Right cardiac atrium (tissue), 5 donors: ENCODE measurements around the gene CCDC82. TPM values are rescaled to one million over a fixed set of nuclear protein-coding genes. Genes with fewer than 3 reads are reported as not detected.

Experiments used
- ATAC-seq, 2 donors: fragments of 200-7000 bp; cut with Tn5 transposase; one replicate each; pipeline versions ENCODE4 v1.8.0 to v1.9.1; 2020; ENCODE audit warnings: moderate library complexity in 2 of 2, mild to moderate bottlenecking in 1 of 2
- DNase-seq, 3 donors: peaks; one replicate each; pipeline ENCODE4 v3.0.0-alpha.2; 2020
- H3K27ac ChIP-seq: one replicate; pipeline ENCODE4 v1.5.1; 2013; ENCODE audit warnings: mild to moderate bottlenecking, low read length, control low read depth, moderate library complexity
- H3K27me3 ChIP-seq: one replicate; pipeline ENCODE4 v1.6.1; 2013; ENCODE audit not compliant: control insufficient read depth, insufficient read depth
- H3K4me1 ChIP-seq: one replicate; pipeline ENCODE4 v1.6.1; 2013; ENCODE audit warnings: low read length; ENCODE audit not compliant: control insufficient read depth, insufficient read depth
- H3K4me3 ChIP-seq: one replicate; pipeline ENCODE4 v1.5.1; 2013; ENCODE audit warnings: low read length, control low read depth
- H3K9me3 ChIP-seq: one replicate; pipeline ENCODE4 v1.6.1; 2013; ENCODE audit warnings: low read length; ENCODE audit not compliant: control insufficient read depth
- WGBS: extraction: QIAGEN DNeasy Blood & Tissue Kit; methylation state at CpG from one replicate; pipeline ENCODE4 v1.1.7; 2013; 5-methylcytosine and 5-hydroxymethylcytosine counted together
- intact Hi-C, 4 donors: fragments of 100-400 bp; cut with DNase I; formaldehyde crosslinking; loops; one replicate each; pipeline versions ENCODE4 v1.11.0 to v1.14.0; 2022 to 2023
- polyA plus RNA-seq: library from polyadenylated mRNA; stranded (reverse); fragments of 200-250 nt; gene quantifications from one replicate; pipeline ENCODE4 v1.2.3, GENCODE V29; 2013
- total RNA-seq, 4 donors: library from RNA; stranded (reverse); fragmentation: NEBNext Ultra II Directional; extraction: Animal tissue kit (Norgen Biotek cat#: 25700); gene quantifications; one replicate each; pipeline ENCODE4 v1.2.1, GENCODE V29; 2021
- donor health status: healthy with polysubstance abuse.
- donor health status: DM: no; HTN: yes; CAD: no.
- donor health status: DM: no; HTN: no; CAD: no.
- donor health status: DM: no; HTN: yes; CAD: no; lungs with severe emphysema.
- donor health status: DM: yes; HTN: yes; CAD: no.

The CCDC82 gene
- total and polyA plus RNA-seq, 5 donors = 17.2 to 23.1 (median 18.7) TPM

DNA sequence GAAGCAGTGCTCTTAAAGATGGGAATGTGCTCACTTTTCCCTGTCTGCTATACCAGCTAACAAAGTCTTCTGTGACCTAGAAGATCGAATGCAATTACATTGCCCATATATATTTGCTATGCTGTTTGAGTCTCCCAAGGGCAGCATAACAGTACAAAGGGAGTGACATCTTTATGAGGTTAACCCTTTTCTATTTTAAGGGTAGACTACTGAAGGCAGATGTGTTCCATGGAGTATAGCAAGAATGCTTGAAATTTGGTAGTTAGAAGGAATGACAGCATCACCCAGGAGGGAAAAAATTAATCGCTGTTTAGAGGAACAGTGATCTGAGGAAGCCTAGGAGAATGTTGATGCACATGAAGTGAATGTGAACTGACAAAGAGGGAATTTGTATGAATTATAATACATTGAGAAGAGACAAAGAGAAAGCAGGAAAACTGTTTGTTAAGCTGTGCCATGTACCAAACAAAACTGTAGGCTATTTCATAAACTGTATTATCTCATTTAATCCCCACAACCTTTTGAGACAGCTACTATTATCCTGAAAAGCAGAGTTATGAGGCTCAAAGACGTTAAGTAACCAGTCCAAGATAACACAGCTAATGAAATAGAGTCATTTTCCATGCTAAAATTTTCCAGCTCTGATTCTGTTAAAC lies 59.7 kb downstream of the CCDC82 start:
- no peak for DNase-seq
- Histone ChIP-seq H3K4me3 (no peak overlapping the region), H3K27ac (no peak overlapping the region), H3K9me3 (no peaks in the 10 kb centered on the region), H3K4me1 (peaks cover 11% of the 10 kb centered on the region), H3K27me3 (no peaks in the 10 kb centered on the region)
- ATAC-seq = no peak
- WGBS = 76% methylated on average over 3 of the region's 3 CpGs
- intact Hi-C loops = loop anchor here in 1 of 4 donors (10.0 kb wide), 1 partner anchor 75 kb away; no protein-coding TSS in a partner anchor

DNA sequence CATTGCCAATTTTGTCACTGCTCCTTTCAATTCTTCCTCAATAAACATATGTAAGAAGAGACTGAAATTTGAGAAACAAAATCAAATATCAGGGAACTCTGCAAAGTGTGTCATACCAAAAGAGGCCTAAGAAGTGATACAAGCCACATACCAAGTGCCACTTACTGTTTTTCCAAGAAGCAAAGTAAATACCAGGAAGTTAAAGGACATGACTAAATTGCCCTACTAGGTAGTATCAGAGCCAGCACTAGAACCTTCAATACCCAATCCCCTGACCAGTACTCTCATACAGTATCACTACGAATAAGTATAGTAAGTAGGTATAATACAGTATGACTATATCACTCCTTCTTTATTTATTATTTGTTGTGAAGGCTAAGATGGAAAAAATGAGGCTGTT lies 60.3 kb downstream of the CCDC82 start:
- ATAC-seq = no peak
- intact Hi-C loops = loop anchor here in 1 of 4 donors (10.0 kb wide), 1 partner anchor 75 kb away; no protein-coding TSS in a partner anchor
- Histone ChIP-seq H3K27me3 (no peaks in the 10 kb centered on the region), H3K4me1 (peaks cover 11% of the 10 kb centered on the region), H3K9me3 (no peaks in the 10 kb centered on the region), H3K27ac (no peak overlapping the region), H3K4me3 (no peak overlapping the region)
- no peak for DNase-seq
- 93% methylated on average over 1 of the region's 1 CpG for WGBS

DNA sequence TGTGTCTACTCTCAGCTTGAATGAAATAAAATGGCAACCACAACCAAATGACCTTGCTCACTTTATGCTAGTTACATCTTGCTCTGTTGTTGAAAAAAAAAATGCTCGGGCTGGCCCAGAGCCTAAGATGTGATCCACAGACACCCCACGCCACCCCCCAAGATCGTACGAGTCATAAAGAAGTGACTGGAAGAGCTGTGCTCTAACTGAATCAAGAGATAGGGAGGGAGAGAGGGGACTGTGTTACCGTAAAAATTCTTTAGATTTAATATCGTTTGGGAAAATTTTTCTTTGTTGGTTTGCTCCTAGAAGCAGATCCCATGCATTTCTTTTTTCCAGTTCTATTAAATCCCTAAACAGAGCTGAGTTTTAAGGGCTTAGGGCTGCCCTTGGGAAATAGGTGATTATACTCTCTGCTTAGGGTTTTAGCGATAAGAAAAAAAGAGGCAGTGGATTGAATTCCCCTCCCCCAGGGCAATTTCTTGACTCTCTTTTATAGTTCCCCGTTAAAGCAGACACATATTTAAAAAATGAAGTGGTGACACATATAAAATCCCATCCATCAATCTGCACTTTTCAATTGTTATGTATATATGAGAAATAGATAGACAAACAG lies 61.2 kb downstream of the CCDC82 start:
- intact Hi-C loops = loop anchor here in 1 of 4 donors (10.0 kb wide), 1 partner anchor 74 kb away; no protein-coding TSS in a partner anchor
- Histone ChIP-seq H3K4me3 (no peak overlapping the region), H3K4me1 (peaks cover 11% of the 10 kb centered on the region), H3K27me3 (no peaks in the 10 kb centered on the region), H3K27ac (no peak overlapping the region), H3K9me3 (no peaks in the 10 kb centered on the region)
- 68% methylated on average over 8 of the region's 8 CpGs for WGBS
- no peak for ATAC-seq
- DNase-seq = no peak

DNA sequence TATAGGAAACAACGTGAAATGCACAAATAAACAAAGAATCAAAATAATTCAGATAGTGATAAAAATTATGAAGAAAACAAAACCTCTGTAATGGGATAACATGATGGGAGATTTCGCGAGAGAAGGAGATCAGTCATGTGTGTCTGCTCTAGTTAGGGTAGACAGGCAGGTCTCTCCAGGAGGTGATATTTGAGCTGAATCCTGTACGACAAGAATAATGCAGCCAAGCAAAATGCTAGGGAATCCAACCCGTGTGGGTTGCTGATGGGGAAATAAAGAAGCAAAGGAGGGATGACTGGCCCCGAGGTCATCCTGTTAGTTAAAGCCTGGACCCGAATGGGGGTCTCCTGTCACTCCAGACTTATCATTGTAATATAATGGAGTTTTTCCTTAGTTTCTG lies 62.8 kb downstream of the CCDC82 start:
- H3K4me3 ChIP-seq = no peak overlapping the region
- H3K4me1 ChIP-seq = peaks cover 10% of the 10 kb centered on the region
- no peak for ATAC-seq
- intact Hi-C loops = loop anchor here in 1 of 4 donors (10.0 kb wide), 1 partner anchor 72 kb away; no protein-coding TSS in a partner anchor
- whole genome bisulfite sequencing = 91% methylated on average over 7 of the region's 7 CpGs
- H3K27ac ChIP-seq = no peak overlapping the region
- no peaks in the 10 kb centered on the region for H3K9me3 ChIP-seq
- H3K27me3 ChIP-seq = no peaks in the 10 kb centered on the region
- DNase-seq = no peak

DNA sequence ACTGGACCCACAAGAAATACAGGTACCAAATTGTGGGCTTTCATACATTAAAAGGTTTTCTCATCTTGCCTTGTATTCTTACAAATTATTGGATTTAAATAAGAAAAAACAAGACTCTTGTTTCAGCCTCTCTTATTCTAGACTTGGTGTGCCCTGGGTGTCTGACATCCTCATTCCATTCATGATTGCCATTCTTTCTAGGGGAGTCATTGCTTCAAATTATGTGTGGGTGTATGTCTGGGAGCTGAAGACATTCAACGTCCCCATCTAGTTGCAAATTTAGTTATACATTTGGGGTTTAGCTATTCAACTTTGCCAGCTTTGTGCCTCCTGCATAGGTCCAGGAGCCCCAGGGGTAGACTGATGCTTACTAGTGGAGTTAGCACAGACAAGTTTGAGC lies 64.8 kb downstream of the CCDC82 start:
- peaks cover 7% of the 10 kb centered on the region for H3K4me1 ChIP-seq
- no peak for ATAC-seq
- DNase-seq = no peak
- H3K27ac ChIP-seq = no peak overlapping the region
- WGBS = 13% methylated on average over 1 of the region's 1 CpG
- intact Hi-C loops = loop anchor here in 1 of 4 donors (10.0 kb wide), 1 partner anchor 70 kb away; no protein-coding TSS in a partner anchor
- H3K9me3 ChIP-seq = no peaks in the 10 kb centered on the region
- H3K4me3 ChIP-seq = no peak overlapping the region
- H3K27me3 ChIP-seq = no peaks in the 10 kb centered on the region

DNA sequence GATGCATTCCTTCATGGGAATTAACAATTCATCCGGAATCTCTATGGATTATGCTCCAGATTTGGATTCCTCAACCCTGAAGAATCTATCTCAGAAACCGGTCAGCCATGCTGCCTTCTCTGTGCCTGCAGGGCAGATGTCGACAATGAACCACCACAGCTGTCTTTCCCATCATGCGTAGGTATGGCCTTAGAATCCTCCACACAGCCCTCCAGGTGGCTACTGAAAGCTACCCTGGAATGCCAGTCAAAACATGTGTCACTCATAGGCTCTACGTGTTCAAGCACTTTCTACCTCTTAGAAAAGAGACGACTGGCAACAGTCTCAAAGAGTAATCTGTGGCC lies 66.1 kb downstream of the CCDC82 start:
- Histone ChIP-seq H3K27ac (no peak overlapping the region), H3K4me1 (peaks cover 11% of the 10 kb centered on the region), H3K4me3 (no peak overlapping the region), H3K27me3 (no peaks in the 10 kb centered on the region), H3K9me3 (no peaks in the 10 kb centered on the region)
- ATAC-seq = no peak
- intact Hi-C loops = loop anchor here in 1 of 4 donors (10.0 kb wide), 1 partner anchor 69 kb away; no protein-coding TSS in a partner anchor
- DNase-seq = no peak
- 84% methylated on average over 6 of the region's 6 CpGs for WGBS

DNA sequence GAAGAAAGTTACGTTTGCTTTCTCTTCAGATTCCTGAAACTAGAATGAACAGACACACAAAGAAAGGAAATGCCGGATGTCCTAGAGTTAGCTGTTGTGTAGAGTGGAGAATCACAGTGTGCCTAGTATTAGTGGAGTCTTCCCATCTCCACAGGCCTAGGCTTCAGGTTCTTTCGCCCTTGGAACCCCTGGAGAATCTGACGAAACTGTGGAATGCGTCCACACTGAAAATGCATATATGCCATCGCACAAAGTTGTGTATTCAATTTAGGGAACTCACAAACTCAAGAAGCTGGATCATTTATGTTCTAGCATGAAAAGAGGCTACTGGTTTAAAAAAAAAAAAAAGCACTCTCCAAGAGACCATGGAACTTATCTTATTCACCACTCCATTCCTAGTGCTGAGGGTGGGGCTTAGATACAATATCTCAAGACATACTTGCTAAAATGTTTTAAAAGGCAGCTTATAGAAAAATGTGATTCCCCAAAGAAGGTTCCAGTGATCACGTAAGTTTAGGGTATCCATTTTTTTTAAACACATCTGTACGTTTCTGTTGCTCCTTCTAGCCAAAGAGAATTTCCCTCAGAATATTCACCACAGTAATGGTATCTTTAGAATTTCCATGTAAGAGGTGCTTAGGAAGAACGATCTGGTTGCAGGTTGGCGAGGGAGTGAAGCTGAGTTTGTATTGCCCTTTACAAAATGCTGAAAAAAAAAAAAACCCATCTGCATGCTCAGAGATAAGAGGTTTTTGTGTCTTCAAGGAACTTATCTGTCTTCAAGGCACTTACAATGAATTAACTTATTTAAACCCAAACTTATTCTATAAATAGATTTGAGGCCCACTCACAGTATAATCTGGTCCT lies 66.7 kb downstream of the CCDC82 start:
- no peaks in the 10 kb centered on the region for H3K27me3 ChIP-seq
- intact Hi-C loops = loop anchor here in 1 of 4 donors (10.0 kb wide), 1 partner anchor 68 kb away; no protein-coding TSS in a partner anchor
- ATAC-seq (no peak), DNase-seq (no peak)
- no peak overlapping the region for H3K4me3 ChIP-seq
- no peak overlapping the region for H3K27ac ChIP-seq
- no peaks in the 10 kb centered on the region for H3K9me3 ChIP-seq
- WGBS = 88% methylated on average over 10 of the region's 10 CpGs
- peaks cover 11% of the 10 kb centered on the region for H3K4me1 ChIP-seq

DNA sequence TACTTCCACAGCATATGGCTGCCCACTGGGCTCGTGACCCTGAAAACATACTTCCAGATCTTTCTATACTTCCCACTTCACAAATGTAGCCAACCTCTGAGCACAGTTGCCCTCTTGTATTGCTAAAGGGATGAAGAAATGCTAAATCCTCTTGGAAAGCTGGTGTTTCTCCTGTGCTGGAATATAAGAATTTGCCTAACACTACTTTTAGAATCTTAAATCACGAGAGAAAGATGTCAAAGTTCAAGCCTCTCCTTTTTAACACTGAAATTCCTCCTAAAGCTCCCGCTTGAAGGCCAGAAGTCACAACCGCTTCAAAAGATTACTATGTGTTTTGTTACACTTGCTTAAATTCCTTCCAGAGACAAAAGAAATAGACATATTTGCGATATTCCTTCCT lies 68.6 kb downstream of the CCDC82 start:
- no peak for DNase-seq
- H3K4me3 ChIP-seq = no peak overlapping the region
- H3K9me3 ChIP-seq = no peaks in the 10 kb centered on the region
- no peak for ATAC-seq
- H3K27me3 ChIP-seq = no peaks in the 10 kb centered on the region
- intact Hi-C loops = loop anchor here in 1 of 4 donors (10.0 kb wide), 1 partner anchor 66 kb away; no protein-coding TSS in a partner anchor
- H3K4me1 ChIP-seq = peaks cover 14% of the 10 kb centered on the region
- H3K27ac ChIP-seq = peak overlapping the region; percentile 29
- WGBS = 86% methylated on average over 5 of the region's 5 CpGs

DNA sequence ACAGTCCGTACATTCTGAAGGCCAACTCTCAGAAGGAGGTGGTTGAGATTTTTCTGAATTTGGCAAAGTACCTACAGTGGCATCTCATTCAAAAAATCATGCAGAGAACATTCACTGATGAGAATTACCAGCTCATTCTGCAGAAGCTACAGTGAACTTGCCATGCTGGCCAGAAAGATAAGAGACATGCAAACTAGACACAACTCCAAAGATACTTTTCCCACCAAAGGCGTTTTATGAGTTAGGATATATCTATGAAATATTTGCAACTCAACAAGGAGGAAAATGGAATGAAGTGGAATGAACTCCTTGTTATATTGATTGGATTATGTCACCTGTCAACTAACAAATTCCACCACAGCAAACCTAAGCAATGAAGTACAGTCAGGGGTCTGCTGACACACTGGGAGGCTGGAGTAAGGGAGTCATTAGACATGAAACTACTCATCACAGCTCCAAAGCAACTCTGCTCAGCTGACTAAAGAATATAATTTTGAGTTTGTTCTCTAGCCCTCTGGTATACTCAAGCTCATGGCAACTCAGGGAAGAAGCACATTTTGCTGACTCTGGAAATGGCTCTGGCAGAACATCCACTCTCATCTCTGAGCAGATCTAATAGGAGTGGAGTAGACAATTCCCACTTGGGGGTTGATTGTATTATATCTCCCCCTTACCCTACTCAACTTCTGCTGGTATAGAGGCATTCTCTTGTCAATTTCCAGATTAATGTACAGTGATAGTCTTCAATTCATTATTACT lies 69.6 kb downstream of the CCDC82 start:
- ATAC-seq (no peak), DNase-seq (no peak)
- intact Hi-C loops = loop anchor here in 1 of 4 donors (10.0 kb wide), 1 partner anchor 65 kb away; no protein-coding TSS in a partner anchor
- Histone ChIP-seq H3K4me1 (peaks cover 17% of the 10 kb centered on the region), H3K27me3 (no peaks in the 10 kb centered on the region), H3K27ac (no peak overlapping the region), H3K9me3 (no peaks in the 10 kb centered on the region), H3K4me3 (no peak overlapping the region)
- 52% methylated on average over 2 of the region's 2 CpGs for WGBS

DNA sequence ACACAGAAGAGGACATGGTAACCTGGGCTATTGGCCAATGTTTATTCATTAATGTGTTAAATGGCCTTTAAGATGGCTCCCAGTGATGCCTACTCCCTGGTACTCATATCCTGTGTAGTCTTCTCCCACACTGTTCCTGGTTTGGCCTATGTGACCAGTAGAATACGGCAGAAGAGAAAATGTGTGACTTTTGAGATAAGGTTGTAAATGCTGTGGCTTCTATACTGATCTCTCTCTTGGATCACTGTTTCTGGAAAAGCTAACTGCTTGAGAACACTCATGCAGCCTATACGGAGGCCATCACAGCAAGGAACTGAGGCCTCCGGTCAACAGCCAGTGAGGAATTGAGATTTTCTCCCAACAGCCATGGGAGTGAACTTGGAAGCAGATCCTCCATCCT lies 70.9 kb downstream of the CCDC82 start:
- no peak for ATAC-seq
- DNase-seq = no peak
- intact Hi-C loops = no loop called here
- 71% methylated on average over 3 of the region's 3 CpGs for WGBS
- Histone ChIP-seq H3K9me3 (no peaks in the 10 kb centered on the region), H3K27ac (no peak overlapping the region), H3K4me1 (peaks cover 19% of the 10 kb centered on the region), H3K27me3 (no peaks in the 10 kb centered on the region), H3K4me3 (no peak overlapping the region)
